ENCODE measurements around the gene EIF3F.

DNA sequence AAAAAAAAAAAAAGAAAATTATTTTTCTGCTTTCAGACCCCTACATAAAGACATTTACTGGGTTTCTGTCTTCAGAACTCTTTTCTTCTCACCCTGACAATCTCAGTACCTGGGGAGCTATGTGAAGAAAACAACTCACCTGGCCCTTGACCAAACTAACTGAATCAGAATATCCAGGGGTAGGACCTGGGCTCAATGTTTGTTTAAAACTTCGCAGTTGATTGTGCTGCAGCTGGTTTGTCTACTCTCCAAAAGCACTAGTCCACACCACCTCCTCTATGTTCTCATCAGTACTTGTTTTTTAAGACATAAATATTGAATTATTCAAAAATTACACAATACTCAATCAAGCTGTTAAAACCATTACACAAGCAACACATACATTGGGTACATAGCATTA is 34.8 kb downstream of the EIF3F start:
- TF ChIP-seq, protein P1, sequence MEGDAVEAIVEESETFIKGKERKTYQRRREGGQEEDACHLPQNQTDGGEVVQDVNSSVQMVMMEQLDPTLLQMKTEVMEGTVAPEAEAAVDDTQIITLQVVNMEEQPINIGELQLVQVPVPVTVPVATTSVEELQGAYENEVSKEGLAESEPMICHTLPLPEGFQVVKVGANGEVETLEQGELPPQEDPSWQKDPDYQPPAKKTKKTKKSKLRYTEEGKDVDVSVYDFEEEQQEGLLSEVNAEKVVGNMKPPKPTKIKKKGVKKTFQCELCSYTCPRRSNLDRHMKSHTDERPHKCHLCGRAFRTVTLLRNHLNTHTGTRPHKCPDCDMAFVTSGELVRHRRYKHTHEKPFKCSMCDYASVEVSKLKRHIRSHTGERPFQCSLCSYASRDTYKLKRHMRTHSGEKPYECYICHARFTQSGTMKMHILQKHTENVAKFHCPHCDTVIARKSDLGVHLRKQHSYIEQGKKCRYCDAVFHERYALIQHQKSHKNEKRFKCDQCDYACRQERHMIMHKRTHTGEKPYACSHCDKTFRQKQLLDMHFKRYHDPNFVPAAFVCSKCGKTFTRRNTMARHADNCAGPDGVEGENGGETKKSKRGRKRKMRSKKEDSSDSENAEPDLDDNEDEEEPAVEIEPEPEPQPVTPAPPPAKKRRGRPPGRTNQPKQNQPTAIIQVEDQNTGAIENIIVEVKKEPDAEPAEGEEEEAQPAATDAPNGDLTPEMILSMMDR (IDR thresholded peaks at IDR 0.05) = no peak
- TF ChIP-seq POLR2AphosphoS5 (IDR thresholded peaks at IDR 0.05) = no peak
- TF ChIP-seq POLR2A (IDR thresholded peaks at IDR 0.05) = no peak

Measured in suprapubic skin (tissue), 4 donors.